Transverse colon (tissue), 4 donors: ENCODE measurements around the gene MAN2A1. TPM values are rescaled to one million over a fixed set of nuclear protein-coding genes. Genes with fewer than 3 reads are reported as not detected.

Experiments
- DNase-seq: peaks from one replicate; pipeline ENCODE4 v3.0.0-alpha.2; 2019
- H3K27ac ChIP-seq, 4 donors: fragments of 200-600 bp; sonication (generic); 2 replicates each; pipeline ENCODE4 v1.5.1; 2016 to 2018; ENCODE audit warnings: inconsistent platforms in 4 of 4
- H3K27me3 ChIP-seq: fragments of 200-600 bp; sonication (generic); 2 replicates; pipeline ENCODE4 v1.5.1; 2017; ENCODE audit warnings: inconsistent platforms
- H3K36me3 ChIP-seq, 4 donors: fragments of 200-600 bp; sonication (generic); 2 replicates each; pipeline ENCODE4 v1.5.1; 2017 to 2019; ENCODE audit warnings: inconsistent platforms in 4 of 4
- H3K4me1 ChIP-seq, 4 donors: fragments of 200-600 bp; sonication (generic); 2 replicates each; pipeline ENCODE4 v1.5.1; 2017 to 2020; ENCODE audit warnings: inconsistent platforms in 4 of 4
- H3K4me3 ChIP-seq, 4 donors: fragments of 200-600 bp; sonication (generic); 1 replicate in 1 of 4; 2 replicates in 3 of 4; pipeline versions ENCODE4 v1.5.1 to v1.6.1; 2017 to 2019; ENCODE audit warnings: inconsistent platforms in 4 of 4
- H3K9me3 ChIP-seq, 2 donors: fragments of 200-600 bp; sonication (generic); 2 replicates each; pipeline ENCODE4 v1.5.1; 2017 to 2019; ENCODE audit warnings: inconsistent platforms in 2 of 2
- CTCF ChIP-seq, 5 experiments: fragments of 200-600 bp in 3 of 5; fragments of 450-650 bp in 2 of 5; sonication (generic) in 3 of 5; IDR thresholded peaks; 1 replicate in 2 of 5; 2 replicates in 3 of 5; pipeline ENCODE4 v1.5.1; 2016 to 2017; ENCODE audit warnings: antibody characterized with exemption in 5 of 5, inconsistent platforms in 3 of 5, mild to moderate bottlenecking in 2 of 5, moderate library complexity in 1 of 5
- EP300 ChIP-seq: sonication (generic); formaldehyde crosslinking; IDR thresholded peaks from one replicate; pipeline ENCODE4 v1.6.1; 2017; ENCODE audit warnings: antibody characterized with exemption, low read depth
- POLR2A ChIP-seq: fragments of 450-650 bp; IDR thresholded peaks from one replicate; pipeline ENCODE4 v1.6.1; 2016; ENCODE audit warnings: antibody characterized with exemption, mild to moderate bottlenecking, moderate library complexity
- POLR2AphosphoS5 ChIP-seq, 3 donors: sonication (generic); formaldehyde crosslinking; IDR thresholded peaks; one replicate each; pipeline ENCODE4 v1.6.1; 2016; ENCODE audit warnings: antibody characterized with exemption in 3 of 3
- WGBS, 2 donors: methylation state at CpG; one replicate each; pipeline ENCODE4 v1.1.5; 2018; ENCODE audit warnings: low coverage in 1 of 2; 5-methylcytosine and 5-hydroxymethylcytosine counted together
- in situ Hi-C, 4 donors: fragments of 200-750 bp; cut with MboI; loops; one replicate each; pipeline versions ENCODE4 v1.15.0 to v1.15.1; 2017; ENCODE audit warnings: low sequenced_read_pairs in 3 of 4, low pct_ligation_motif_present in 1 of 4, low pct_unique_long_range_greater_than_20kb in 1 of 4
- intact Hi-C: fragments of 100-400 bp; cut with DNase I; formaldehyde crosslinking; loops from one replicate; pipeline ENCODE4 v1.15.1; 2023; ENCODE audit warnings: low total_unique reads
- total RNA-seq, 4 donors: library from RNA; depleted of rRNA; stranded (reverse); fragments of >200 nt; gene quantifications; one replicate each; pipeline ENCODE4 v1.1.0, GENCODE V29; 2016

MAN2A1 gene
- total RNA-seq, 4 donors from 2014 or later = 39.2 to 95.3 (median 70.4) TPM

GRCh38 chr5:109705596-109705995 is 15.9 kb downstream of the MAN2A1 start:
- Histone ChIP-seq H3K4me1 (peaks cover 6 to 40% (median 10%) of the 10 kb centered on the region in 4 donors), H3K4me3 (no peak overlapping the region), H3K9me3 (no peaks in the 10 kb centered on the region), H3K27ac (no peak overlapping the region), H3K36me3 (no peaks in the 10 kb centered on the region), H3K27me3 (no peaks in the 10 kb centered on the region)
- 100% methylated on average over 1 of the region's 1 CpG for WGBS, 2 donors
- TF ChIP-seq POLR2A = no peak
- no peak for TF ChIP-seq CTCF (IDR thresholded peaks at IDR 0.05)
- no peak for TF ChIP-seq POLR2AphosphoS5 (IDR thresholded peaks at IDR 0.05)
- TF ChIP-seq EP300 = no peak
- in situ Hi-C loops (no loop called here), intact Hi-C loops (no loop called here)
- no peak for DNase-seq

- no peaks in the 10 kb centered on the region for H3K36me3 ChIP-seq
- DNase-seq = no peak
- H3K27me3 ChIP-seq = no peaks in the 10 kb centered on the region
- no peak overlapping the region for H3K27ac ChIP-seq
- no peak for TF ChIP-seq CTCF (IDR thresholded peaks at IDR 0.05)
- intact Hi-C loops (no loop called here), in situ Hi-C loops (no loop called here)
- peaks cover 6 to 35% (median 10%) of the 10 kb centered on the region in 4 donors for H3K4me1 ChIP-seq
- H3K4me3 ChIP-seq = no peak overlapping the region
- no peaks in the 10 kb centered on the region for H3K9me3 ChIP-seq
- WGBS, 2 donors = 100% methylated on average over 1 of the region's 1 CpG; no CpG with 5 or more reads in 1 of the 2 donors
Measured at GRCh38 chr5:109706095-109706494, 16.4 kb downstream of the MAN2A1 start.

GRCh38 chr5:109707531-109707930 is 17.8 kb downstream of the MAN2A1 start:
- in situ Hi-C loops (no loop called here), intact Hi-C loops (no loop called here)
- H3K4me3 ChIP-seq = no peak overlapping the region
- H3K9me3 ChIP-seq = no peaks in the 10 kb centered on the region
- peaks cover 6 to 27% (median 10%) of the 10 kb centered on the region in 4 donors for H3K4me1 ChIP-seq
- no peaks in the 10 kb centered on the region for H3K36me3 ChIP-seq
- DNase-seq = no peak
- H3K27ac ChIP-seq = no peak overlapping the region
- TF ChIP-seq POLR2AphosphoS5 (IDR thresholded peaks at IDR 0.05) (no peak), EP300 (no peak), POLR2A (no peak), CTCF (IDR thresholded peaks at IDR 0.05) (no peak)
- H3K27me3 ChIP-seq = no peaks in the 10 kb centered on the region
- WGBS, 2 donors = 28 to 51% methylated on average over 2 of the region's 2 CpGs

- Histone ChIP-seq H3K27me3 (no peaks in the 10 kb centered on the region), H3K27ac (no peak overlapping the region), H3K36me3 (no peaks in the 10 kb centered on the region), H3K4me3 (no peak overlapping the region), H3K4me1 (peaks cover 6 to 27% (median 10%) of the 10 kb centered on the region in 4 donors), H3K9me3 (no peaks in the 10 kb centered on the region)
- WGBS, 2 donors = 88 to 89% methylated on average over 2 of the region's 2 CpGs
- intact Hi-C loops = no loop called here
- no peak for DNase-seq
- TF ChIP-seq CTCF (IDR thresholded peaks at IDR 0.05) (no peak), EP300 (no peak)
- in situ Hi-C loops = no loop called here
Measured at GRCh38 chr5:109708813-109709212, 19.1 kb downstream of the MAN2A1 start.
